DOHH2 (cell line): ENCODE measurements around the gene TAF5L.
A peak's percentile ranks its signal among the peaks of the same experiment; 100 is the strongest.
"Not testable (repeated sequence)": the region's sequence is repeated elsewhere in the genome, so short reads cannot be mapped to it uniquely, and the experiment has no call there.

ENCODE experiments used
- H3F3A ChIP-seq: fragments of 200-600 bp; sonication (generic), shearing (Covaris generic); 2 replicates; pipeline ENCODE4 v1.6.0; 2016; ENCODE audit warnings: antibody characterized with exemption, mild to moderate bottlenecking; ENCODE audit not compliant: control insufficient read depth, insufficient read depth
- H3K27ac ChIP-seq: fragments of 200-600 bp; sonication (generic); 2 replicates; pipeline ENCODE4 v1.5.1; 2014; ENCODE audit warnings: low read depth, mild to moderate bottlenecking, low read length, moderate library complexity
- H3K27me3 ChIP-seq: fragments of 200-600 bp; sonication (generic); 2 replicates; pipeline ENCODE4 v1.6.1; 2014; ENCODE audit warnings: mild to moderate bottlenecking, low read length, mixed read lengths; ENCODE audit not compliant: control insufficient read depth
- H3K36me3 ChIP-seq: fragments of 200-600 bp; sonication (generic); 2 replicates; pipeline ENCODE4 v1.6.1; 2014; ENCODE audit warnings: mild to moderate bottlenecking, low read length, moderate library complexity, mixed read lengths; ENCODE audit not compliant: control insufficient read depth
- H3K4me1 ChIP-seq: fragments of 200-600 bp; sonication (generic); 2 replicates; pipeline ENCODE4 v1.6.1; 2014; ENCODE audit warnings: mild to moderate bottlenecking, low read length, mixed read lengths; ENCODE audit not compliant: control insufficient read depth
- H3K4me2 ChIP-seq: fragments of 200-600 bp; sonication (generic); 2 replicates; pipeline ENCODE4 v1.6.0; 2014; ENCODE audit warnings: mild to moderate bottlenecking, low read length, moderate library complexity
- H3K4me3 ChIP-seq: fragments of 200-600 bp; sonication (generic); 2 replicates; pipeline ENCODE4 v1.5.1; 2014; ENCODE audit warnings: mild to moderate bottlenecking, low read length, mixed read lengths
- H3K79me2 ChIP-seq: fragments of 200-600 bp; sonication (generic); 2 replicates; pipeline ENCODE4 v1.6.1; 2014; ENCODE audit warnings: mild to moderate bottlenecking, low read length, mixed read lengths; ENCODE audit not compliant: control insufficient read depth
- H3K9me2 ChIP-seq: fragments of 200-600 bp; sonication (generic); replicated peaks from 2 replicates; pipeline ENCODE4 v1.6.1; 2014; ENCODE audit warnings: mild to moderate bottlenecking, low read length, mixed read lengths; ENCODE audit not compliant: control insufficient read depth
- H3K9me3 ChIP-seq: fragments of 200-600 bp; sonication (generic); 2 replicates; pipeline ENCODE4 v1.6.1; 2014; ENCODE audit warnings: antibody characterized with exemption, low read length, mixed read lengths; ENCODE audit not compliant: control insufficient read depth, insufficient read depth
- H4K20me1 ChIP-seq: fragments of 200-600 bp; sonication (generic); 2 replicates; pipeline ENCODE4 v1.6.0; 2014; ENCODE audit warnings: low read depth, mild to moderate bottlenecking, antibody characterized with exemption, low read length, moderate library complexity; ENCODE audit not compliant: control insufficient read depth, insufficient read depth
- EZH2phosphoT487 ChIP-seq: fragments of 200-600 bp; sonication (generic); IDR thresholded peaks from 2 replicates; pipeline ENCODE4 v1.6.1; 2017; ENCODE audit warnings: borderline replicate concordance, mild to moderate bottlenecking, antibody characterized with exemption, low read length, moderate library complexity, mixed read lengths
- TF ChIP-seq, protein P1 (sequence below): fragments of 200-600 bp; sonication (generic); IDR thresholded peaks from one replicate; pipeline ENCODE4 v1.5.1; 2014; ENCODE audit warnings: antibody characterized with exemption, mild to moderate bottlenecking, low read depth, low read length; ENCODE audit not compliant: poor library complexity, severe bottlenecking

The TAF5L gene

GRCh38 chr1:229623838-229624237 is 2.1 kb downstream of the TAF5L start:
- TF ChIP-seq EZH2phosphoT487 = no peak
- TF ChIP-seq, protein P1, sequence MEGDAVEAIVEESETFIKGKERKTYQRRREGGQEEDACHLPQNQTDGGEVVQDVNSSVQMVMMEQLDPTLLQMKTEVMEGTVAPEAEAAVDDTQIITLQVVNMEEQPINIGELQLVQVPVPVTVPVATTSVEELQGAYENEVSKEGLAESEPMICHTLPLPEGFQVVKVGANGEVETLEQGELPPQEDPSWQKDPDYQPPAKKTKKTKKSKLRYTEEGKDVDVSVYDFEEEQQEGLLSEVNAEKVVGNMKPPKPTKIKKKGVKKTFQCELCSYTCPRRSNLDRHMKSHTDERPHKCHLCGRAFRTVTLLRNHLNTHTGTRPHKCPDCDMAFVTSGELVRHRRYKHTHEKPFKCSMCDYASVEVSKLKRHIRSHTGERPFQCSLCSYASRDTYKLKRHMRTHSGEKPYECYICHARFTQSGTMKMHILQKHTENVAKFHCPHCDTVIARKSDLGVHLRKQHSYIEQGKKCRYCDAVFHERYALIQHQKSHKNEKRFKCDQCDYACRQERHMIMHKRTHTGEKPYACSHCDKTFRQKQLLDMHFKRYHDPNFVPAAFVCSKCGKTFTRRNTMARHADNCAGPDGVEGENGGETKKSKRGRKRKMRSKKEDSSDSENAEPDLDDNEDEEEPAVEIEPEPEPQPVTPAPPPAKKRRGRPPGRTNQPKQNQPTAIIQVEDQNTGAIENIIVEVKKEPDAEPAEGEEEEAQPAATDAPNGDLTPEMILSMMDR = no peak
- peaks cover 25% of the 10 kb centered on the region for H3K4me1 ChIP-seq
- H3K79me2 ChIP-seq = peaks cover 94% of the 10 kb centered on the region
- no peaks in the 10 kb centered on the region for H3K27me3 ChIP-seq
- H3K4me3 ChIP-seq = peak overlapping the region; percentile 85
- H3K9me2 ChIP-seq = no peaks in the 10 kb centered on the region
- H3K27ac ChIP-seq = no peak overlapping the region
- peak overlapping the region; percentile 92 for H3K4me2 ChIP-seq
- H3K9me3 ChIP-seq = no peaks in the 10 kb centered on the region
- peaks cover 4% of the 10 kb centered on the region; the same call in 1 of the 2 replicates for H4K20me1 ChIP-seq
- no peaks in the 10 kb centered on the region for H3F3A ChIP-seq
- H3K36me3 ChIP-seq = peaks cover 26% of the 10 kb centered on the region

DNA sequence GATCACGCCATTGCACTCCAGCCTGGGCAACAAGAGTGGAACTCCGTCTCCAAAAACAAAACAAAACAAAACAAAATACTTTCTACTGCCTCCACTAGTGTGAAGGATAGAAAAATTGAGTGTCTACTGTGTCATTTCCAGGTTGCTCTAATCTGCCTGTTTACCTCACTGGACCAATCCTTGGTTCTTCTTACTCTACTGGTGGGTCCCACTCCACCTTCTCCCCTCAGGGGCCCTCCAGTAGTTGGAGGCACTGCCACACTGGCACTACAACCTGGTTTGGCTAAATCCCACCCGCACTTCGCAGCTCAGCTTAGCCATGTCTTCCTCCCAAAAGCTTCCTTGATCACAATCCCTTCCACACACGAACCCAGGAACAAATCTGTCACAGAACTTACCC is 2.7 kb downstream of the TAF5L start:
- H3F3A ChIP-seq = no peaks in the 10 kb centered on the region
- no peak overlapping the region for H3K27ac ChIP-seq
- no peaks in the 10 kb centered on the region for H3K9me3 ChIP-seq
- H3K4me2 ChIP-seq = peak overlapping the region; percentile 92
- no peak for TF ChIP-seq EZH2phosphoT487
- TF ChIP-seq, protein P1 = no peak
- peaks cover 94% of the 10 kb centered on the region for H3K79me2 ChIP-seq
- no peak overlapping the region for H3K4me3 ChIP-seq
- no peaks in the 10 kb centered on the region for H3K27me3 ChIP-seq
- H4K20me1 ChIP-seq = peaks cover 4% of the 10 kb centered on the region; the same call in 1 of the 2 replicates
- H3K36me3 ChIP-seq = peaks cover 20% of the 10 kb centered on the region
- no peaks in the 10 kb centered on the region for H3K9me2 ChIP-seq
- peaks cover 25% of the 10 kb centered on the region for H3K4me1 ChIP-seq

DNA sequence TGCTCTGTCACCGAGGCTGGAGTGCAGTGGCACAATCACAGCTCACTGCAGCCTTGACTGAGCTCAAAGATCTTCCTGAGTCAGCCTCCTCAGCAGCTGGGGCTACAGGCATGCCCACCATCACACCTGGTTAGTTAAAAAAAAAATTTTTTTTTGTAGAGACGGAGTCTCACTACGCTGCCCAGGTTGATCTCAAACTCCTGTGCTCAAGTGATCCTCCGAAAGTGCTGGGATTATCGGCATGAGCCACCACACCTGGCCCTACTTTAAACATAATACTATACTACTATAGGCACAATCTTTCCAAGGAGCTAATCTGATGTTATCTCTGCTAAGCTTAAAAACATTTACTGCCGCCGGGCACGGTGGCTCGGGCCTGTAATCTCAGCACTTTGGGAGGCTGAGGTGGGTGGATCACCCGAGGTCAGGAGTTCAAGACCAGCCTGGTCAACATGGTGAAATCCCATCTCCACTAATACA is 3.2 kb downstream of the TAF5L start:
- H3K27me3 ChIP-seq, H3K27ac ChIP-seq, H3K4me3 ChIP-seq, H3K4me2 ChIP-seq, H3K9me3 ChIP-seq, H3K9me2 ChIP-seq, H4K20me1 ChIP-seq, H3F3A ChIP-seq: not testable (repeated sequence)
- Histone ChIP-seq H3K79me2 (peaks cover 95% of the 10 kb centered on the region), H3K4me1 (peaks cover 24% of the 10 kb centered on the region), H3K36me3 (peaks cover 19% of the 10 kb centered on the region)

DNA sequence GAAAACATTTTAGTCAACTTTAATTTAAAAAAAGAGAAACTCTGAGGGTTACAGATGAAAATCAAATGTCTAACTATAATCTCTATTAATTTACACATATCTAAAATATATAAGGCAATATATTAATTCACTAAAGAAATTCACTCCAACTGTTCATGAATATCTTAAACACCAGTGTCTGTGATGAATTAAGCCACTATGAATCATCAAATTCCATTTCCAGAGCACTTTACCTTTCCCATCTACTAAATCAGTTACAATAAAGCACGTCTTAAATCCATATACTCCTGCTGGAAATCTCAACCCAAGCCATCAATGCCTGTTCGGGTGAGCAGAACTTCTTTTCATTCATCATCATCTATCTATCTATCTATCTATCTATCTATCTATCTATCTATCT is 4.3 kb downstream of the TAF5L start:
- Histone ChIP-seq H3K36me3 (peaks cover 19% of the 10 kb centered on the region), H3K4me2 (no peak overlapping the region), H3K27ac (no peak overlapping the region), H3K9me2 (no peaks in the 10 kb centered on the region), H3K27me3 (no peaks in the 10 kb centered on the region), H3F3A (no peaks in the 10 kb centered on the region), H4K20me1 (peaks cover 3% of the 10 kb centered on the region; the same call in 1 of the 2 replicates), H3K4me1 (peaks cover 16% of the 10 kb centered on the region), H3K4me3 (no peak overlapping the region), H3K9me3 (no peaks in the 10 kb centered on the region), H3K79me2 (peaks cover 95% of the 10 kb centered on the region)
- TF ChIP-seq, protein P1 = no peak
- TF ChIP-seq EZH2phosphoT487 = no peak
